Body of pancreas (tissue), 4 donors: ENCODE measurements around the gene SMYD1.

ENCODE experiments used
- POLR2A ChIP-seq, 3 donors: fragments of 450-650 bp; IDR thresholded peaks; one replicate each; pipeline ENCODE4 v1.6.1; 2016; ENCODE audit warnings: antibody characterized with exemption in 3 of 3, mild to moderate bottlenecking in 2 of 3
- TF ChIP-seq, protein P1 (sequence below), 7 experiments: fragments of 450-650 bp in 4 of 7; fragments of 200-600 bp in 3 of 7; sonication (generic) in 3 of 7; IDR thresholded peaks; one replicate each; pipeline ENCODE4 v1.5.1; 2016 to 2019; ENCODE audit warnings: antibody characterized with exemption in 7 of 7

DNA sequence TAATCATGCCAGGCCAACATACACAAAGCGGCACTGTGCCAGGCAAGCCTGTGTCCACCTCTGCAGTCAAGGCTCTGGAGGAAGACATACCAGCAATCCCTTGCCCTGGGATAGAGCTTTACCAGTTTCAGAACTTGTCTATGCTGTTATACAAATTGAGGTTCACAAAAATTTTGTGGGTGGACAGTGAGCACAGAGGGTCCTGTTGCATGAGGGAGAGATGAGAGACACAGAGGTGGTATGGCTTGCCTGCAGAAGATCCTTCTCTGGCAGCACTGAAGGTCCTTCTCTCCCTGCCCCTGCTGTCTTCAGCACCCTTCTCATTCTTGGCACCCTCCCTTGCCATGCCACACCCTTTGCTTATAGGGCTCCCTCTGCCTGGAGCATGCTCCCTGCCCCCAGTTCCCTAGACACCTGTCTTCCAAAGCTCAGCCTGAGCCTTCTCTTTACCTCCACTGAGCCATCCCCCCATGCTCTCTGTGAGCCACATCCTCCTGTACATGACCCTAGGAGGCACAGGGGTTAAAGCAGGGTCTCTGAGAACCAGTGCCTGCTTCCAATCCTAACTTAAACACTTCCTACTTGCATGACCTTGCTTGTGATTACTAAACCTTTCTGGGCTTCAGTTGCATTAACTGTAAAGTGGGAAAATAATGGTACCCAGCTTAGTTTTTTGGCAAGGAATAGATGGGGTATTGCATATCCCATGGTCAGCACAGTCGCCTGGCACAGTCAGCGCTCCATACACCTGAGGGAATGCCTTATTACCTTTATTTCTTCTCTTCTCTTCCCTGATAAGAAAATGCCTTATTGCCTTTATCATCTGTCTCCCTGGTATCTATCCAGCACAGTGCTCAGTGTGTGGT, 59.4 kb downstream of the SMYD1 start:
- TF ChIP-seq, protein P1, sequence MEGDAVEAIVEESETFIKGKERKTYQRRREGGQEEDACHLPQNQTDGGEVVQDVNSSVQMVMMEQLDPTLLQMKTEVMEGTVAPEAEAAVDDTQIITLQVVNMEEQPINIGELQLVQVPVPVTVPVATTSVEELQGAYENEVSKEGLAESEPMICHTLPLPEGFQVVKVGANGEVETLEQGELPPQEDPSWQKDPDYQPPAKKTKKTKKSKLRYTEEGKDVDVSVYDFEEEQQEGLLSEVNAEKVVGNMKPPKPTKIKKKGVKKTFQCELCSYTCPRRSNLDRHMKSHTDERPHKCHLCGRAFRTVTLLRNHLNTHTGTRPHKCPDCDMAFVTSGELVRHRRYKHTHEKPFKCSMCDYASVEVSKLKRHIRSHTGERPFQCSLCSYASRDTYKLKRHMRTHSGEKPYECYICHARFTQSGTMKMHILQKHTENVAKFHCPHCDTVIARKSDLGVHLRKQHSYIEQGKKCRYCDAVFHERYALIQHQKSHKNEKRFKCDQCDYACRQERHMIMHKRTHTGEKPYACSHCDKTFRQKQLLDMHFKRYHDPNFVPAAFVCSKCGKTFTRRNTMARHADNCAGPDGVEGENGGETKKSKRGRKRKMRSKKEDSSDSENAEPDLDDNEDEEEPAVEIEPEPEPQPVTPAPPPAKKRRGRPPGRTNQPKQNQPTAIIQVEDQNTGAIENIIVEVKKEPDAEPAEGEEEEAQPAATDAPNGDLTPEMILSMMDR (IDR thresholded peaks at IDR 0.05): no peak
- no peak for TF ChIP-seq POLR2A (IDR thresholded peaks at IDR 0.05)
